Stimulated activated naive CD8-positive, alpha-beta T cell treated with anti-CD3 and anti-CD28 coated beads, Interleukin-15, amount 100 ng/mL, for 72 hours (primary cell): ENCODE measurements around the gene LYRM4.

Experiments
- ATAC-seq: fragments of 150-1000 bp; cut with Tn5 transposase; 2 replicates; pipeline ENCODE4 v1.10.0; 2021; ENCODE audit warnings: mild to moderate bottlenecking, moderate library complexity
- DNase-seq, 2 donors: peaks; one replicate each; pipeline ENCODE4 v3.0.0; 2021 to 2022
- H3K27ac Mint-ChIP-seq, 2 donors: one replicate each; pipeline ENCODE4 v1.8.0; 2022; ENCODE audit warnings: mild to moderate bottlenecking in 2 of 2, mixed read lengths in 2 of 2, moderate library complexity in 2 of 2
- H3K27me3 Mint-ChIP-seq: one replicate; pipeline ENCODE4 v1.8.0; 2022; ENCODE audit warnings: mixed read lengths
- H3K4me1 Mint-ChIP-seq: one replicate; pipeline ENCODE4 v1.8.0; 2022; ENCODE audit warnings: mild to moderate bottlenecking, mixed read lengths
- H3K4me3 Mint-ChIP-seq, 2 donors: one replicate each; pipeline ENCODE4 v1.8.0; 2022; ENCODE audit warnings: mild to moderate bottlenecking in 2 of 2, mixed read lengths in 2 of 2, moderate library complexity in 1 of 2
- H3K9me3 Mint-ChIP-seq, 2 donors: one replicate each; pipeline ENCODE4 v1.8.0; 2022; ENCODE audit warnings: mixed read lengths in 2 of 2

The LYRM4 gene

DNA sequence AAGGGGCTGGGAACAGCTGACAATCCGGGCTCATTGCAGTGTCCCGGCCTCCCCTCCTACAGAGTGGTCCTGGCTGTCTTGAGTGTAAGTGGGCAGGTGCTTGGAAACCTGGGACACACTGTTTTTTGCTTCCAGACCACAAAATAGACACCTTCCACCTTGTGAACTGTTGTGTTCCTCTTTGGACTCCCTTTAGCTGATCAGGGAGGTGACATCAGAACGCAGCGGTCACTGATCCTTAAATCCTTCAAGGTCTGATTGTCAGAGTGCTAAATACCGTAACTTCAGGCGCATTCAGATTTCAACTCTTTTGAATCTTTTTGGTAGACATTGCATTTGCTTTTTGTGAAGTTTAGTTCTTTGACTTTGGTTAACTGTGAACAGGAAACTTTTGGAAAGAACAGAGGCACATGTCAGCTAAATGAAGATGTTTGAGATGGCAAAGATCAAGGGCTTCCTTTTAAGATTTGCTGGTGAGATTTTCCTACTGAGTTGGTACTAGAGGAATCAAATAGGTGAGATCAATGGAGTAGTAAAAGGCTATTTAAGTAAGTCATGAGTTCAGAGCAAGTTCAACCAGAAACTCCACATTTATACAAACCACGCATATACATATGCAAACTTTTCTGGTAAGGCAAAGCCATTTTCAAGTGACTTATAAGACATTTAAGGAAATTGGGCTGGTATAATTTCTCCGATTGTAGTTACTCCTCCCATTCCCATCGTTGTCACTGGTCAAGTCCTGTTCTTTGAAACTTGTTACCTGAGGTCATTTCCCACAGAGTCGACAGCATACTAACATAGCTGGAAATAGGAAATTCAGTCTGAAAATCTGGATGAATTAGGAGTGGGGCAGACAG lies 169.3 kb downstream of the LYRM4 start:
- H3K27ac Mint-ChIP-seq: no peak overlapping the region
- H3K4me1 Mint-ChIP-seq: peaks cover 1% of the 10 kb centered on the region
- no peak for DNase-seq
- no peak overlapping the region for H3K4me3 Mint-ChIP-seq
- H3K9me3 Mint-ChIP-seq: no peaks in the 10 kb centered on the region
- ATAC-seq: no peak
- peaks cover 49% of the 10 kb centered on the region for H3K27me3 Mint-ChIP-seq

DNA sequence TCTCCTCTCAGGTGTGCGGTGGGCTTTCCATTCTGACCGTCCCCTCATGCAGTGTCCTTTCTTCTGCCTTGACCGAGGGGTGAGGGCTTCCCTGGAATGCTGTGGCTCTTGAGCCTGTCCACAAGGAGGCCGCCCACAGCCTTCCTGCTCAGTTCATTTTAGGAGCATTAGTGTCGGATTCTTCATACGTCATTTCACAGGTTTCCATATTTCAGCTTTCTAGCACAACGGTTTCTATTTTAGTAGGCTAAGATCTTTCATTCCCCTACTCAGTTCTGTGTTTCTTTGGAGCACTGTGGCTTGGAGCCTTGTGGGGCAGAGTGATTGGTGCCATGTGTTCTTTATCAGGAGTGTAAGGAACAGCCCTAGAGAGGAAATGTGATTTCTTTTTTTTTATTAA lies 170.1 kb downstream of the LYRM4 start:
- peaks cover 6% of the 10 kb centered on the region for H3K4me1 Mint-ChIP-seq
- DNase-seq (no peak), ATAC-seq (no peak)
- H3K27me3 Mint-ChIP-seq: peaks cover 54% of the 10 kb centered on the region
- no peak overlapping the region for H3K4me3 Mint-ChIP-seq
- no peak overlapping the region for H3K27ac Mint-ChIP-seq
- no peaks in the 10 kb centered on the region for H3K9me3 Mint-ChIP-seq

- peaks cover 61% of the 10 kb centered on the region for H3K27me3 Mint-ChIP-seq
- no peak overlapping the region for H3K27ac Mint-ChIP-seq
- no peak for ATAC-seq
- peaks cover 6% of the 10 kb centered on the region for H3K4me1 Mint-ChIP-seq
- no peaks in the 10 kb centered on the region for H3K9me3 Mint-ChIP-seq
- no peak overlapping the region for H3K4me3 Mint-ChIP-seq
- DNase-seq: no peak
These were observed 171.0 kb downstream of the LYRM4 start for GRCh38 chr6:5089481-5090438.

- no peaks in the 10 kb centered on the region for H3K9me3 Mint-ChIP-seq
- H3K4me1 Mint-ChIP-seq: peaks cover 6% of the 10 kb centered on the region
- DNase-seq: no peak
- no peak overlapping the region for H3K27ac Mint-ChIP-seq
- no peak for ATAC-seq
- peaks cover 61% of the 10 kb centered on the region for H3K27me3 Mint-ChIP-seq
- no peak overlapping the region for H3K4me3 Mint-ChIP-seq
These were observed 172.0 kb downstream of the LYRM4 start for GRCh38 chr6:5088780-5089179.

GRCh38 chr6:5087389-5087788 lies 173.4 kb downstream of the LYRM4 start:
- Mint-ChIP-seq H3K27ac (no peak overlapping the region), H3K4me3 (peak overlapping the region in 1 of 2 donors; percentile 34), H3K27me3 (peaks cover 74% of the 10 kb centered on the region)

GRCh38 chr6:5086294-5086890 lies 174.4 kb downstream of the LYRM4 start:
- peaks cover 6% of the 10 kb centered on the region for H3K4me1 Mint-ChIP-seq
- peaks cover 75% of the 10 kb centered on the region for H3K27me3 Mint-ChIP-seq

More at GRCh38 chr6:5087389-5087788, 173.4 kb downstream of the LYRM4 start:
- no peaks in the 10 kb centered on the region for H3K9me3 Mint-ChIP-seq
- no peak for DNase-seq
- H3K4me1 Mint-ChIP-seq: peaks cover 6% of the 10 kb centered on the region
- ATAC-seq: no peak

DNA sequence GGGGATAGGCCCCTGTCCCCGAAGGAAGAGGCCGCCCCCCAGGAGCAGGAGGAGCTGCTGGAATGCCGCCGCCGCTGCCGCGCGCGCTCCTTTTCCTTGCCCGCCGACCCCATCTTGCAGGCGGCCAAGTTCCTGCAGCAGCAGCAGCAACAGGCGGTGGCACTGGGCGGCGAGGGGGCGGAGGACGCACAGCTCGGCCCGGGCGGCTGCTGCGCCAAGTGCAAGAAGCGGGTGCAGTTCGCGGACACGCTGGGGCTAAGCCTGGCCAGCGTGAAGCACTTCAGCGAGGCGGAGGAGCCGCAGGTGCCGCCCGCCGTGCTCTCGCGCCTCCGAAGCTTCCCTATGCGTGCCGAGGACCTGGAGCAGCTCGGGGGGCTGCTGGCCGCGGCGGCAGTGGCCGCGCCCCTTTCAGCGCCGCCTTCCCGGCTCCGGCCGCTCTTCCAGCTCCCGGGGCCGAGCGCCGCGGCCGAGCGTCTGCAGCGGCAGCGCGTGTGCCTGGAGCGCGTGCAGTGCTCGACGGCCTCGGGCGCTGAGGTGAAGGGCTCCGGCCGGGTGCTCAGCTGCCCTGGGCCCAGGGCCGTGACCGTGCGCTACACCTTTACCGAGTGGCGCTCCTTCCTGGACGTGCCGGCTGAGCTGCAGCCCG lies 175.0 kb downstream of the LYRM4 start:
- Mint-ChIP-seq H3K9me3 (no peaks in the 10 kb centered on the region), H3K4me1 (peaks cover 6% of the 10 kb centered on the region), H3K4me3 (peak overlapping the region; percentile 63 to 88), H3K27ac (no peak overlapping the region), H3K27me3 (peaks cover 69% of the 10 kb centered on the region)
- ATAC-seq (peak; percentile 47), DNase-seq (peak; percentile 15 to 19)

More at GRCh38 chr6:5086294-5086890, 174.4 kb downstream of the LYRM4 start:
- H3K27ac Mint-ChIP-seq: no peak overlapping the region
- H3K9me3 Mint-ChIP-seq: no peaks in the 10 kb centered on the region
- peak overlapping the region; percentile 15 to 46 for H3K4me3 Mint-ChIP-seq
- ATAC-seq (no peak), DNase-seq (no peak)

DNA sequence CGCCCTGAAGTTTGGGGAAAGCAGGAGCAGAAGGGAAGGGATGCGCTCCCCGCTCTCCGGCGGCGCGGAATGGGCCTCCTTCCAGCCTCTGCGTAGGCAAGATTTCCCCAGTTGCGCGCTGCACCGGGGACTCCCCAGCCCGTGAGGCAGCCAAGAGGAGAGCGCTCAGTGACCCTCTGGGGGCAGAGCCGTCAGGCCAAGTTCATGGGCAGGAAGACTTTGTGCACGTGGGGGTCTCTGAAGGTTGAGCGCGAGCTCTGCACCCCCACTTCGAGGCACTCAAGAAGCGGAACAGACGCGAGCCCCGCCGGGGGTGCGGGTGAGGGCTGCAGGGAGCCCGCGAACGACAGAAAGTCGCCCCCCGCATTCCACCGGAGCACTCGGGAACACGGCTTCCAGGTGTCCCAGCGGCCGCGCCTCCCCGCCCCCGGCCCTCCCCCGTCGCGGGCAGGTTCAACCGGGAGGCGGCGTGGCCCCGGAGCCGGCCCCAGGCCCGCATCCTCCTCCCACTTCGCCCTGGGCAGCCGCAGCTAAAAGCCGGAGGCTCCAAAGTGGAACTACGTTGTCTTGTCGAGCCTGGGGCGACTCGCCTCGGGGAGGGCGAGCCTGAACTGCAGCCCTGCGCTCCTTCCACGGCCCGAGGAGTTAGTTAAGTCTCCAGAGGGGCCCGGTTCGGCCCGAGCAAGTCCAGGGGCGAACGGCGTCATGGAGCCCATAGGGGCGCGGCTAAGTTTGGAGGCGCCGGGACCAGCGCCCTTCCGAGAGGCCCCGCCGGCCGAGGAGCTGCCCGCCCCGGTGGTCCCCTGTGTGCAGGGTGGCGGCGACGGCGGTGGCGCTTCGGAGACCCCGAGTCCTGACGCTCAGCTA lies 175.7 kb downstream of the LYRM4 start, which contains the start of gene PPP1R3G:
Gene PPP1R3G, plus strand, starts transcription at position 561 of the 867 bp plus-strand sequence. Its CDS starts 145 bp downstream, at position 706.
- Mint-ChIP-seq H3K4me1 (peaks cover 6% of the 10 kb centered on the region), H3K27ac (no peak within 1 kb of the TSS), H3K4me3 (peak within 1 kb of the TSS; percentile 83 to 88), H3K27me3 (peaks cover 61% of the 10 kb centered on the region), H3K9me3 (no peaks in the 10 kb centered on the region)
- DNase-seq (peak; percentile 17 to 23), ATAC-seq (peak; percentile 60)

GRCh38 chr6:5084360-5084780 lies 176.4 kb downstream of the LYRM4 start:
- DNase-seq (no peak), ATAC-seq (peak; percentile 41)
- Mint-ChIP-seq H3K27me3 (peaks cover 60% of the 10 kb centered on the region), H3K4me1 (peaks cover 6% of the 10 kb centered on the region), H3K4me3 (peak overlapping the region; percentile 83 to 88), H3K27ac (no peak overlapping the region), H3K9me3 (no peaks in the 10 kb centered on the region)

DNA sequence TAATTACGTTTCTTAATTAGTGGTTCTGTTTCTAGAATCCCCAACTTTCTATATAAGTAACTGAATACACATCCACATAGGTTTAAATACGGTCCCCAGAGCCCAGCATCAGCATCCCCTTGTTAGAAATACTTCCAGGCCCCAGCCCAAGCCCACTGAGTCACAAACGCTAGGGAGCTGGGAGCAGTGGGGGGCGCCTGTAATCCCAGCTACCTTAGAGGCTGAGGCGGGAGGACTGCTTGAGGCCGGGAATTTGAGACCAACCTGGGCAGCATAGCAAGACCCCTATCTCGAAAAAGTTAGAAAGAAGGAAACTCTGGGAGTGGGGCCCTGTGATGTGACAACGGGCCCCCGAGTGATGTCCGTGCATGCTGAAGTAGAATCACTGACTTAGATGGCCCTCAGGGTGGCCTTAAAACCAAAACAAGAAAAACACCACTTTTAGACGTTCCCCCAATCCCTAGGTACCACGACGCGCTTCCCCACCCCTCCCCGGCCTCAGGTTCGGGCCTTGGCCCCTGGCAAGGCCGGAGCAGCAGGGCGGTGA lies 176.9 kb downstream of the LYRM4 start:
- Mint-ChIP-seq H3K9me3 (no peaks in the 10 kb centered on the region), H3K4me3 (peak overlapping the region; percentile 41 to 70), H3K27ac (no peak overlapping the region), H3K4me1 (peaks cover 6% of the 10 kb centered on the region), H3K27me3 (peaks cover 60% of the 10 kb centered on the region)
- ATAC-seq: no peak
- DNase-seq: no peak

GRCh38 chr6:5083307-5083583 lies 177.5 kb downstream of the LYRM4 start:
- no peak overlapping the region for H3K4me3 Mint-ChIP-seq
- ATAC-seq (no peak), DNase-seq (no peak)
- H3K9me3 Mint-ChIP-seq: no peaks in the 10 kb centered on the region
- no peak overlapping the region for H3K27ac Mint-ChIP-seq
- peaks cover 6% of the 10 kb centered on the region for H3K4me1 Mint-ChIP-seq
- peaks cover 60% of the 10 kb centered on the region for H3K27me3 Mint-ChIP-seq

DNA sequence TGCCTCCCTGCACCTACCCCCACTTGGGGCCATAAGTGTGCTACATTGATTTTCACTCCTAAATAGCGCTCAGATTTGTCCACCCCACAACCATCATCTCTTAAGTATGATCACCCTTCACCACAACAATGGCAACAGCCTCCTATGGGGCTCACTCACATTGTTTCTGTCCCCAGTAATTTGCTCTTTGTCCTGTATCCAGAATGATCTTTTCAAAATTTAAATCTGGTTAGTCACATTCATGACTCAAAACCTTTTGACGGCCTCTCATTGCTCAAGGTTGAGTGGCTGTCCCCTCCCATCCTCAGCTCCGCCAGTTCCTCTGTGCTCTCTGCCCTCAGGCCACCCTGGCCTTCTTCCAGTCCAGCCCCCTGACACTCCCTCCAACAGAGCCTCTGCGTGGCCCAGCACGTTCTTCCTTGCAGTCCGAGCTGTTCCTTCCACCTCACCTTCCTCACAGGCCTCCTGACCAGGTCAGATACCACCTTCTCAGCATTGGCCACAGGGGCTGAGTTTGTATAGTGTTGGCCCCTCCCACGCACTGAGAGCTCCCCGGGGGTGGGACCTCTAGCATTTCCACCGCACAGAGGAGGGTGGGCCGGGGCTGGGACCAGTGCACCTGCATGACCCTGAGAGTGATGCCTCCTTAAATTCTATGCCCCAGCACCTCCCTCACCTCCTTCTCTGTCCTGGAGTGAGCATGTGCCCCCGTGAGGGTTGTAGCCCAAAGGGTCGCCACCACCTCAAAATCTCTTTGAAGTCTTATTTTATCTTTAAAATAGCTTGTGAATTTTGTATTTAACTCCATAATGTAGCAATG lies 178.1 kb downstream of the LYRM4 start:
- Mint-ChIP-seq H3K4me3 (no peak overlapping the region), H3K27me3 (peaks cover 59% of the 10 kb centered on the region), H3K9me3 (no peaks in the 10 kb centered on the region), H3K4me1 (peaks cover 6% of the 10 kb centered on the region), H3K27ac (no peak overlapping the region)
- no peak for DNase-seq
- ATAC-seq: no peak

DNA sequence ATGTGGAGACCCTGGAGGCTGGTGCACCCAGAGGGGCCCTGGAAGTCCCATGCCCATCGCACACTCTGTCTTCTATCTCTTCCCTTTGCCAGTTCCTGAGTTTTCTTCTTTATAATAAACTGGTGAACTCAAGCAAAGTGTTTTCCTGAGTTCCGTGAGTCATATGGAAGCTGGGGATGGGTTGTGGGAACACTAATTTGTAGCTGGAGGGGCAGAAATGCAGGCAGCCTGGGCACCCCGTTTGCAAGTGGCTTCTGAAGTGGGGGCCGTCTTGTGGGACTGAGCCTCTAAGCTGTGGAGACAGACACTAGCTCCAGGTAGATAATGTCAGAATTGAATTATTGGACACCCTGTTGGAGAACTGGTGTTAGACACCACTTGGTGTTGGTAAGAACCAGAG lies 178.8 kb downstream of the LYRM4 start:
- no peaks in the 10 kb centered on the region for H3K9me3 Mint-ChIP-seq
- peaks cover 54% of the 10 kb centered on the region for H3K27me3 Mint-ChIP-seq
- peaks cover 6% of the 10 kb centered on the region for H3K4me1 Mint-ChIP-seq
- DNase-seq (no peak), ATAC-seq (no peak)
- no peak overlapping the region for H3K27ac Mint-ChIP-seq
- H3K4me3 Mint-ChIP-seq: no peak overlapping the region
